Dermis blood vessel endothelial cell (primary cell): ENCODE results near the gene DSG2. TPM values are rescaled to one million over a fixed set of nuclear protein-coding genes. Genes with fewer than 3 reads are reported as not detected.
"Not testable (repeated sequence)": the region's sequence is repeated elsewhere in the genome, so short reads cannot be mapped to it uniquely, and the experiment has no call there.

Source experiments
- DNase-seq: peaks from one replicate; pipeline ENCODE4 v3.0.0; 2010
- total RNA-seq: library from RNA; depleted of rRNA; stranded (reverse); fragments of >200 nt; gene quantifications from 2 replicates; pipeline ENCODE4 v1.2.3, GENCODE V29; 2014

Gene DSG2
- 3.9 and 9.7 TPM in 2 replicates for total RNA-seq

- peak; percentile 8 for DNase-seq
Measured at GRCh38 chr18:31497836-31498573, at the start of gene DSG2. Gene DSG2, plus strand, starts transcription at chr18:31498177. Its CDS starts 75 bp downstream, at chr18:31498252.

- DNase-seq = no peak
Measured at GRCh38 chr18:31450409-31450808, 47.6 kb upstream of the DSG2 start.

- DNase-seq = no peak
Measured at GRCh38 chr18:31451625-31452024, 46.4 kb upstream of the DSG2 start.

GRCh38 chr18:31454066-31454708 lies 43.8 kb upstream of the DSG2 start:
- DNase-seq = no peak

GRCh38 chr18:31469629-31470028 lies 28.3 kb upstream of the DSG2 start:
- no peak for DNase-seq

- no peak for DNase-seq
Measured at GRCh38 chr18:31478688-31479087, 19.3 kb upstream of the DSG2 start.

- no peak for DNase-seq
Measured at GRCh38 chr18:31482051-31482450, 15.9 kb upstream of the DSG2 start.

GRCh38 chr18:31483396-31483795 lies 14.6 kb upstream of the DSG2 start:
- DNase-seq = no peak

GRCh38 chr18:31484461-31484860 lies 13.5 kb upstream of the DSG2 start:
- no peak for DNase-seq

GRCh38 chr18:31486165-31486564 lies 11.8 kb upstream of the DSG2 start:
- no peak for DNase-seq

GRCh38 chr18:31487246-31488015 lies 10.5 kb upstream of the DSG2 start:
- no peak for DNase-seq

GRCh38 chr18:31489311-31489710 lies 8.7 kb upstream of the DSG2 start:
- DNase-seq = no peak

GRCh38 chr18:31490387-31490786 lies 7.6 kb upstream of the DSG2 start:
- DNase-seq = no peak

- DNase-seq = no peak
Measured at GRCh38 chr18:31490833-31491232, 7.1 kb upstream of the DSG2 start.

GRCh38 chr18:31491586-31491985 lies 6.4 kb upstream of the DSG2 start:
- DNase-seq = no peak

GRCh38 chr18:31492671-31493070 lies 5.3 kb upstream of the DSG2 start:
- DNase-seq = no peak

- DNase-seq = no peak
Measured at GRCh38 chr18:31493171-31493570, 4.8 kb upstream of the DSG2 start.

GRCh38 chr18:31493941-31494340 lies 4.0 kb upstream of the DSG2 start:
- DNase-seq = no peak

GRCh38 chr18:31494705-31495244 lies 3.2 kb upstream of the DSG2 start:
- not testable (repeated sequence) for DNase-seq

- no peak for DNase-seq
Measured at GRCh38 chr18:31497404-31497835, 557 bp upstream of the DSG2 start.

- no peak for DNase-seq
Measured at GRCh38 chr18:31498574-31499524, 872 bp downstream of the DSG2 start.

GRCh38 chr18:31500051-31500688 lies 2.2 kb downstream of the DSG2 start:
- no peak for DNase-seq
